Measurements from ENCODE around the gene PTCHD4.

The PTCHD4 gene

GRCh38 chr6:48067148-48067712 lies 43.8 kb downstream of the PTCHD4 start:
- H3K4me3 ChIP-seq (replicated peaks; ENCODE audit: low read depth, low read length): no peak overlapping the region
- no peak for DNase-seq (ENCODE audit: extremely low read depth, low read depth)
- TF ChIP-seq, protein P1, sequence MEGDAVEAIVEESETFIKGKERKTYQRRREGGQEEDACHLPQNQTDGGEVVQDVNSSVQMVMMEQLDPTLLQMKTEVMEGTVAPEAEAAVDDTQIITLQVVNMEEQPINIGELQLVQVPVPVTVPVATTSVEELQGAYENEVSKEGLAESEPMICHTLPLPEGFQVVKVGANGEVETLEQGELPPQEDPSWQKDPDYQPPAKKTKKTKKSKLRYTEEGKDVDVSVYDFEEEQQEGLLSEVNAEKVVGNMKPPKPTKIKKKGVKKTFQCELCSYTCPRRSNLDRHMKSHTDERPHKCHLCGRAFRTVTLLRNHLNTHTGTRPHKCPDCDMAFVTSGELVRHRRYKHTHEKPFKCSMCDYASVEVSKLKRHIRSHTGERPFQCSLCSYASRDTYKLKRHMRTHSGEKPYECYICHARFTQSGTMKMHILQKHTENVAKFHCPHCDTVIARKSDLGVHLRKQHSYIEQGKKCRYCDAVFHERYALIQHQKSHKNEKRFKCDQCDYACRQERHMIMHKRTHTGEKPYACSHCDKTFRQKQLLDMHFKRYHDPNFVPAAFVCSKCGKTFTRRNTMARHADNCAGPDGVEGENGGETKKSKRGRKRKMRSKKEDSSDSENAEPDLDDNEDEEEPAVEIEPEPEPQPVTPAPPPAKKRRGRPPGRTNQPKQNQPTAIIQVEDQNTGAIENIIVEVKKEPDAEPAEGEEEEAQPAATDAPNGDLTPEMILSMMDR (IDR thresholded peaks at IDR 0.05; ENCODE audit: low read depth, low read length, missing control alignments): no peak

- DNase-seq (ENCODE audit: extremely low read depth, low read depth): no peak
- H3K4me3 ChIP-seq (replicated peaks; ENCODE audit: low read depth, low read length): no peak overlapping the region
- TF ChIP-seq, protein P1 (IDR thresholded peaks at IDR 0.05; ENCODE audit: low read depth, low read length, missing control alignments): no peak
Measured at GRCh38 chr6:48061265-48061990, 49.6 kb downstream of the PTCHD4 start.

Data from HFF-Myc (cell line).